Motor neuron (in vitro differentiated cells): Measurements from ENCODE around the gene UBE2Z. TPM values are rescaled to one million over a fixed set of nuclear protein-coding genes. Genes with fewer than 3 reads are reported as not detected.
A peak's percentile ranks its signal among the peaks of the same experiment; 100 is the strongest.
"Not testable (repeated sequence)": the region's sequence is repeated elsewhere in the genome, so short reads cannot be mapped to it uniquely, and the experiment has no call there.

Experiments used
- ATAC-seq, 8 experiments: fragments of 200-7000 bp; cut with Tn5 transposase; replicated peaks in 6 of 8; 2 replicates each; pipeline ENCODE4 v1.8.0; 2021; ENCODE audit warnings: mild to moderate bottlenecking in 8 of 8, moderate library complexity in 8 of 8
- H3K27ac ChIP-seq, 2 donors: fragments of 250-450 bp; sonication (Bioruptor Pico); 2 replicates each; pipeline ENCODE4 v1.9.0; 2021; ENCODE audit warnings: antibody characterized with exemption in 2 of 2, mild to moderate bottlenecking in 2 of 2, moderate library complexity in 1 of 2
- H3K4me1 ChIP-seq, 2 donors: fragments of 250-450 bp; sonication (Bioruptor Pico); replicated peaks in 1 of 2; 2 replicates each; pipeline ENCODE4 v1.6.1; 2021; ENCODE audit warnings: antibody characterized with exemption in 2 of 2, mild to moderate bottlenecking in 2 of 2, moderate library complexity in 1 of 2
- H3K4me3 ChIP-seq, 5 donors: fragments of 250-450 bp; sonication (Bioruptor Pico); 2 replicates each; pipeline ENCODE4 v1.9.0; 2021; ENCODE audit warnings: antibody characterized with exemption in 5 of 5, mild to moderate bottlenecking in 5 of 5, moderate library complexity in 4 of 5
- WGBS, 10 experiments: fragments of 450-650 bp; shearing (Covaris generic); methylation state at CpG; one replicate each; pipeline ENCODE4 v1.0.0; 2022; 5-methylcytosine and 5-hydroxymethylcytosine counted together
- in situ Hi-C, 9 experiments: fragments of 400-800 bp; cut with MboI; loops; one replicate each; pipeline ENCODE4 v1.15.0; 2021; ENCODE audit warnings: low sequenced_read_pairs in 9 of 9, low pct_unique_long_range_greater_than_20kb in 2 of 9; ENCODE audit not compliant: unreplicated experiment in 9 of 9
- total RNA-seq, 8 experiments: library from RNA; unstranded; fragments of 300-600 nt; gene quantifications; 2 replicates each; pipeline versions ENCODE4 v1.2.3 to v1.2.4, GENCODE V29; 2022

Gene UBE2Z
- 10 to 100 TPM; 27.1 to 88.0 (median 47.1) TPM for total RNA-seq

- H3K4me1 ChIP-seq, result peaks cover 13 to 17% of the 10 kb centered on the region in 2 donors
- 0 to 5% (median 0%) methylated on average over 4 to 9 of the region's 81 CpGs; no CpG with 5 or more reads in 5 of the 10 experiments for WGBS, 10 experiments
- peak; percentile 84 to 96 (median 94) for ATAC-seq
- peak within 1 kb of the TSS; percentile 67 to 99 (median 91) for H3K4me3 ChIP-seq
- in situ Hi-C loops, result no loop called here
- peak within 1 kb of the TSS; percentile 78 to 91 for H3K27ac ChIP-seq
Observed at GRCh38 chr17:48908047-48908843, at the start of gene UBE2Z. Gene UBE2Z, plus strand, starts transcription at chr17:48908407. Its CDS starts 97 bp downstream, at chr17:48908504.

GRCh38 chr17:48860034-48860433 is 48.2 kb upstream of the UBE2Z start:
- no peak for ATAC-seq
- WGBS, 10 experiments, result 80 to 100% (median 95%) methylated on average over 1 to 3 of the region's 3 CpGs
- in situ Hi-C loops, result no loop called here
- Histone ChIP-seq H3K4me1 (no peaks in the 10 kb centered on the region), H3K27ac (no peak overlapping the region), H3K4me3 (no peak overlapping the region)

- ATAC-seq, result peak in 1 of 8 experiments; percentile 49
Observed at GRCh38 chr17:48860456-48860855, 47.8 kb upstream of the UBE2Z start.

GRCh38 chr17:48868916-48869500 is 39.2 kb upstream of the UBE2Z start:
- peak in 3 of 8 experiments; percentile 12 to 35 (median 27) for ATAC-seq
- WGBS, 10 experiments, result 55 to 100% (median 72%) methylated on average over 1 to 3 of the region's 3 CpGs; no CpG with 5 or more reads in 4 of the 10 experiments
- Histone ChIP-seq H3K4me1 (peaks cover 29 to 31% of the 10 kb centered on the region in 2 donors), H3K27ac (no peak overlapping the region), H3K4me3 (no peak overlapping the region)
- in situ Hi-C loops, result no loop called here

More at GRCh38 chr17:48860456-48860855, 47.8 kb upstream of the UBE2Z start:
- H3K4me1 ChIP-seq, result no peaks in the 10 kb centered on the region
- H3K27ac ChIP-seq, result no peak overlapping the region
- H3K4me3 ChIP-seq, result no peak overlapping the region
- in situ Hi-C loops, result no loop called here
- 71 to 100% (median 100%) methylated on average over 1 to 4 of the region's 4 CpGs; no CpG with 5 or more reads in 2 of the 10 experiments for WGBS, 10 experiments

- no peak overlapping the region for H3K4me3 ChIP-seq
- in situ Hi-C loops, result loop anchor here in 1 of 9 experiments (10.0 kb wide), 1 partner anchor 55 kb away; the partner anchor contains the start of gene TTLL6
- 27 to 100% (median 80%) methylated on average over 1 to 6 of the region's 6 CpGs for WGBS, 10 experiments
- peak in 2 of 8 experiments; percentile 51 for ATAC-seq
- H3K4me1 ChIP-seq, result peaks cover 29 to 31% of the 10 kb centered on the region in 2 donors
- H3K27ac ChIP-seq, result no peak overlapping the region
Observed at GRCh38 chr17:48869821-48870318, 38.3 kb upstream of the UBE2Z start.

- peaks cover 29 to 31% of the 10 kb centered on the region in 2 donors for H3K4me1 ChIP-seq
- peak overlapping the region in 1 of 2 donors; percentile 25 for H3K27ac ChIP-seq
- no peak overlapping the region for H3K4me3 ChIP-seq
- no peak for ATAC-seq
- WGBS, 10 experiments, result 67 to 100% (median 78%) methylated on average over 1 to 4 of the region's 4 CpGs; no CpG with 5 or more reads in 2 of the 10 experiments
- in situ Hi-C loops, result loop anchor here in 1 of 9 experiments (10.0 kb wide), 1 partner anchor 56 kb away; the partner anchor contains the start of gene TTLL6
Observed at GRCh38 chr17:48871035-48871550, 37.1 kb upstream of the UBE2Z start.

GRCh38 chr17:48871551-48872351 is 36.5 kb upstream of the UBE2Z start:
- Histone ChIP-seq H3K27ac (peak overlapping the region; percentile 72 to 78), H3K4me1 (peaks cover 29 to 31% of the 10 kb centered on the region in 2 donors), H3K4me3 (no peak overlapping the region)
- peak in 5 of 8 experiments; percentile 64 to 94 (median 91) for ATAC-seq
- in situ Hi-C loops, result loop anchor here in 1 of 9 experiments (10.0 kb wide), 1 partner anchor 57 kb away; the partner anchor contains the start of gene TTLL6
- WGBS, 10 experiments, result 7 to 57% (median 35%) methylated on average over 2 to 9 of the region's 11 CpGs; no CpG with 5 or more reads in 1 of the 10 experiments

GRCh38 chr17:48872409-48872808 is 35.8 kb upstream of the UBE2Z start:
- not testable (repeated sequence) for H3K4me3 ChIP-seq, ATAC-seq
- Histone ChIP-seq H3K27ac (peak overlapping the region; percentile 72 to 78), H3K4me1 (peaks cover 29 to 31% of the 10 kb centered on the region in 2 donors)
- in situ Hi-C loops, result loop anchor here in 1 of 9 experiments (10.0 kb wide), 1 partner anchor 58 kb away; the partner anchor contains the start of gene TTLL6
- WGBS, 10 experiments, result 0 to 94% (median 83%) methylated on average over 1 to 3 of the region's 3 CpGs; no CpG with 5 or more reads in 4 of the 10 experiments

GRCh38 chr17:48873209-48873608 is 35.0 kb upstream of the UBE2Z start:
- no peak overlapping the region for H3K27ac ChIP-seq
- H3K4me3 ChIP-seq, result no peak overlapping the region
- H3K4me1 ChIP-seq, result peaks cover 29 to 33% of the 10 kb centered on the region in 2 donors
- peak in 3 of 8 experiments; percentile 34 to 66 (median 45) for ATAC-seq
- 14 to 80% (median 17%) methylated on average over 1 of the region's 1 CpG; no CpG with 5 or more reads in 6 of the 10 experiments for WGBS, 10 experiments
- in situ Hi-C loops, result loop anchor here in 1 of 9 experiments (10.0 kb wide), 1 partner anchor 58 kb away; the partner anchor contains the start of gene TTLL6

- Histone ChIP-seq H3K4me3 (no peak overlapping the region), H3K4me1 (peaks cover 29 to 33% of the 10 kb centered on the region in 2 donors), H3K27ac (no peak overlapping the region)
- ATAC-seq, result peak in 3 of 8 experiments; percentile 17 to 23 (median 19)
- in situ Hi-C loops, result loop anchor here in 1 of 9 experiments (10.0 kb wide), 1 partner anchor 59 kb away; the partner anchor contains the start of gene TTLL6
- WGBS, 10 experiments, result 45 to 91% (median 69%) methylated on average over 3 to 5 of the region's 5 CpGs
Observed at GRCh38 chr17:48873696-48874443, 34.3 kb upstream of the UBE2Z start.
